ENCODE measurements around the gene HNRNPUL1. TPM values are rescaled to one million over a fixed set of nuclear protein-coding genes. Genes with fewer than 3 reads are reported as not detected.

HNRNPUL1 gene
- total and polyA plus RNA-seq, 2 donors (not counting 1 experiment from before 2014, with no cell fraction given) = 60.7 to 273 TPM

Small RNAs within 50 kb of the gene (small RNA-seq; reads per million reads assigned to genes)
- gene RN7SL34P (ENCODE audit: insufficient read length, low read depth, low replicate concordance) = not detected

Other genes with a start within 250 kb of the HNRNPUL1 start
- gene CYP2A13, start 175.9 kb upstream of the HNRNPUL1 start, total RNA-seq = not detected in 2 replicates
- not detected in 2 replicates for gene CYP2A13, start 175.9 kb upstream of the HNRNPUL1 start, polyA plus RNA-seq
- not detected in 2 replicates for gene CYP2F1, start 149.9 kb upstream of the HNRNPUL1 start, total RNA-seq
- 0.04 TPM in 1 of 2 replicates, not detected in the other for gene CYP2F1, start 149.9 kb upstream of the HNRNPUL1 start, polyA plus RNA-seq
- not detected in 2 replicates for gene CYP2S1, start 71.2 kb upstream of the HNRNPUL1 start, total RNA-seq
- gene CYP2S1, start 71.2 kb upstream of the HNRNPUL1 start, polyA plus RNA-seq = 0.09 and 0.12 TPM in 2 replicates
- gene AXL, start 45.1 kb upstream of the HNRNPUL1 start, total RNA-seq = not detected in 2 replicates
- not detected in 2 replicates for gene AXL, start 45.1 kb upstream of the HNRNPUL1 start, polyA plus RNA-seq
- gene CCDC97, start 45.8 kb downstream of the HNRNPUL1 start, total RNA-seq = 68.3 and 78.3 TPM in 2 replicates
- 9.9 and 16.3 TPM in 2 replicates for gene CCDC97, start 45.8 kb downstream of the HNRNPUL1 start, polyA plus RNA-seq
- gene TGFB1, start 89.5 kb downstream of the HNRNPUL1 start, total RNA-seq = 120 TPM in 2 replicates
- gene TGFB1, start 89.5 kb downstream of the HNRNPUL1 start, polyA plus RNA-seq = 107 and 109 TPM in 2 replicates
- gene B9D2, start 99.8 kb downstream of the HNRNPUL1 start, total RNA-seq = 17.5 and 17.8 TPM in 2 replicates
- gene B9D2, start 99.8 kb downstream of the HNRNPUL1 start, polyA plus RNA-seq = 9.9 and 19.4 TPM in 2 replicates
- gene TMEM91, start 112.2 kb downstream of the HNRNPUL1 start, total RNA-seq = 7.1 and 11.8 TPM in 2 replicates
- 6.3 and 8.0 TPM in 2 replicates for gene TMEM91, start 112.2 kb downstream of the HNRNPUL1 start, polyA plus RNA-seq
- gene EXOSC5, start 133.0 kb downstream of the HNRNPUL1 start, total RNA-seq = 14.1 and 16.1 TPM in 2 replicates
- 19.6 and 41.4 TPM in 2 replicates for gene EXOSC5, start 133.0 kb downstream of the HNRNPUL1 start, polyA plus RNA-seq
- 20.6 and 25.2 TPM in 2 replicates for gene BCKDHA, start 133.4 kb downstream of the HNRNPUL1 start, total RNA-seq
- 24.2 and 39.7 TPM in 2 replicates for gene BCKDHA, start 133.4 kb downstream of the HNRNPUL1 start, polyA plus RNA-seq
- 0.22 and 0.27 TPM in 2 replicates for gene B3GNT8, start 163.0 kb downstream of the HNRNPUL1 start, total RNA-seq
- gene B3GNT8, start 163.0 kb downstream of the HNRNPUL1 start, polyA plus RNA-seq = 0.06 TPM in 1 of 2 replicates, not detected in the other
- gene DMAC2, start 175.5 kb downstream of the HNRNPUL1 start, total RNA-seq = 31.6 and 31.8 TPM in 2 replicates
- 32.7 and 41.7 TPM in 2 replicates for gene DMAC2, start 175.5 kb downstream of the HNRNPUL1 start, polyA plus RNA-seq
- gene ERICH4, start 178.8 kb downstream of the HNRNPUL1 start, total RNA-seq = not detected in 2 replicates
- gene ERICH4, start 178.8 kb downstream of the HNRNPUL1 start, polyA plus RNA-seq = not detected in 2 replicates

All from B cell (primary cell).